ENCODE data around the gene CFAP410. TPM values are rescaled to one million over a fixed set of nuclear protein-coding genes. Genes with fewer than 3 reads are reported as not detected.
A peak's percentile ranks its signal among the peaks of the same experiment; 100 is the strongest.

Gene CFAP410
- 14.0 to 19.3 TPM (median 15.8 TPM) in 3 replicates for total RNA-seq (2021)
- percentile 39 among the genes with signal in this experiment for Bru-seq, nascent RNA
- long read RNA-seq, experiment 1, partial matches to known transcripts = 6 of 17 reads
- long read RNA-seq, experiment 1, other reads (novel, unspliced or antisense) = 11 of 17 reads
- long read RNA-seq, experiment 2, partial matches to known transcripts = 3 of 15 reads
- long read RNA-seq, experiment 2, other reads (novel, unspliced or antisense) = 12 of 15 reads
- long read RNA-seq, experiment 3, partial matches to known transcripts = 0 of 1 reads
- long read RNA-seq, experiment 3, other reads (novel, unspliced or antisense) = 1 of 1 reads

DNA sequence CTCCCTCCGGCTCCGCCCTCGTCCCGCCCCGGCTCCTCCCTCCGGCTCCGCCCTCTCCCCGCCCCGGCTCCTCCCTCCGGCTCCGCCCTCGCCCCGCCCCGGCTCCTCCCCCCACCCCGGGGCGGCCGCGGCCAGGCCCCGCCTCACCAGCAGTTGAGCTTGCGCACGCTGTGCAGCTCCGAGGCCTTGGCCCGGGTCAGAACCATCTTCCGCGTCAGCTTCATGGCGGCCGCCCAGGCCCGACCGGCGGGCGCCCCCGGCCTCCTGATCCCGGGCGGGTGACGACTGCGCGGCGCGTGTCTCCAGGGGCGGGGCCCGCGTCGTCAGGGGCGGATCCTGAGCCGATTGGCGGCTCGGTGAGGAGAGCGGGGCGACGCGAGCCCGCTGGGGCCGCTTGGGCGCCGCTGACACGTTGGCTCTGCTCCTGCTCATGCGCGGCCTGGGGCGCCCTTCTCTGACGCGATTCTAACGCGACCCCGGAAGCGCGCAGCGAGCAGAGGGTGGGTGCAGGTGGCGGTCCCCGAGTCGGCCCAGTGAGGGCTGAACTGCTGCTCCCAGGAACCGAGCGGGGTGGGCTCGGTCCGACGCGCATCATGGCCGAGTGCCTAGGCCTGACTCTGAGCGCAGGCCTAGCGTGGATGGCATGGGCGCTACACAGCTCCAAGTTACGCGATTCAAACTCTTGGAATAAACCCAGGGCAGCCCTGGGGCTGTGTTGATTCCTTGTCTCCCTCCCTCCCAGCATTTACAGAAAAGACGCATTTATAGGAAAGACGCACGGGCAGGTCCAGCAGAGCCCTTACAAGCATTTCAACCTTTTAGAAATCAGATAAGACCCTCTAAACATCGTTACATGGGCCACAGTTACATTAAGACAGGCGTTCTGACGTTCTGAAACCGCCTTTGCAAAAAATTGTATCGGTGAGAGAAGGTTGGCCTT lies at the start of gene CFAP410:
CFAP410 (minus strand) TSS at position 420 of the 940 bp plus-strand sequence; CDS start at position 224, 196 bp downstream.
- ChIA-PET POLR2A (interaction anchor here (1.6 kb wide), 1 partner anchor 116 kb away, joined by 4 read pairs; the partner anchor contains the start of gene LRRC3), CTCF (interaction anchor here (0.9 to 2.1 kb wide), 9 partner anchors 10 to 728 kb away, joined by 3 to 13 read pairs (median 4); partner anchors contain the start of genes LRRC3 and PFKL)
- Mint-ChIP-seq H3K27ac (peak within 1 kb of the TSS; percentile 93), H3K4me1 (peaks cover 38% of the 10 kb centered on the region), H3K36me3 (no peaks in the 10 kb centered on the region), H3K27me3 (ENCODE audit: low read depth) (no peaks in the 10 kb centered on the region), H3K9me3 (no peaks in the 10 kb centered on the region), H3K4me3 (peak within 1 kb of the TSS; percentile 84)
- DNase-seq (ENCODE audit: low spot score) = peak; percentile 95
- peak; percentile 90 for ATAC-seq
- TF ChIP-seq GRHL2 (CRISPR knock-in tag; IDR thresholded peaks at IDR 0.05; ENCODE audit: insufficient replicate concordance, severe bottlenecking) (no peak), FOXP4 (CRISPR knock-in tag; IDR thresholded peaks at IDR 0.05) (peak; percentile 84), ZNF317 (CRISPR knock-in tag; IDR thresholded peaks at IDR 0.05; ENCODE audit: borderline replicate concordance, low read depth) (no peak), FOXK1 (CRISPR knock-in tag; IDR thresholded peaks at IDR 0.05) (peak; percentile 94), TEAD4 (CRISPR knock-in tag; IDR thresholded peaks at IDR 0.05) (no peak), FOXJ3 (CRISPR knock-in tag; IDR thresholded peaks at IDR 0.05; ENCODE audit: borderline replicate concordance) (no peak), IRF1 (CRISPR knock-in tag; IDR thresholded peaks at IDR 0.05) (0 out of 2 replicates have a peak, but pooled peaks have one; percentile 47), FOXP1 (CRISPR knock-in tag; IDR thresholded peaks at IDR 0.05; ENCODE audit: borderline replicate concordance) (peak; percentile 68; the same call in 1 of the 2 replicates), CREB1 (CRISPR knock-in tag; IDR thresholded peaks at IDR 0.05) (peak; percentile 79; the same call in 1 of the 2 replicates), NR3C1 (CRISPR knock-in tag; conservative IDR thresholded peaks at IDR 0.05; ENCODE audit: low read depth) (no peak), NFYB (CRISPR knock-in tag; conservative IDR thresholded peaks at IDR 0.05; ENCODE audit: low read depth) (no peak), CREM (CRISPR knock-in tag; IDR thresholded peaks at IDR 0.05) (peak; percentile 99)
- TF ChIP-seq, protein P1, sequence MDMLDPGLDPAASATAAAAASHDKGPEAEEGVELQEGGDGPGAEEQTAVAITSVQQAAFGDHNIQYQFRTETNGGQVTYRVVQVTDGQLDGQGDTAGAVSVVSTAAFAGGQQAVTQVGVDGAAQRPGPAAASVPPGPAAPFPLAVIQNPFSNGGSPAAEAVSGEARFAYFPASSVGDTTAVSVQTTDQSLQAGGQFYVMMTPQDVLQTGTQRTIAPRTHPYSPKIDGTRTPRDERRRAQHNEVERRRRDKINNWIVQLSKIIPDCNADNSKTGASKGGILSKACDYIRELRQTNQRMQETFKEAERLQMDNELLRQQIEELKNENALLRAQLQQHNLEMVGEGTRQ (CRISPR knock-in tag; IDR thresholded peaks at IDR 0.05) = 0 out of 2 replicates have a peak, but pooled peaks have one; percentile 41
- TF ChIP-seq, protein P2, sequence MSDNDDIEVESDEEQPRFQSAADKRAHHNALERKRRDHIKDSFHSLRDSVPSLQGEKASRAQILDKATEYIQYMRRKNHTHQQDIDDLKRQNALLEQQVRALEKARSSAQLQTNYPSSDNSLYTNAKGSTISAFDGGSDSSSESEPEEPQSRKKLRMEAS (CRISPR knock-in tag; IDR thresholded peaks at IDR 0.05) = peak; percentile 81
- TF ChIP-seq, protein P3, sequence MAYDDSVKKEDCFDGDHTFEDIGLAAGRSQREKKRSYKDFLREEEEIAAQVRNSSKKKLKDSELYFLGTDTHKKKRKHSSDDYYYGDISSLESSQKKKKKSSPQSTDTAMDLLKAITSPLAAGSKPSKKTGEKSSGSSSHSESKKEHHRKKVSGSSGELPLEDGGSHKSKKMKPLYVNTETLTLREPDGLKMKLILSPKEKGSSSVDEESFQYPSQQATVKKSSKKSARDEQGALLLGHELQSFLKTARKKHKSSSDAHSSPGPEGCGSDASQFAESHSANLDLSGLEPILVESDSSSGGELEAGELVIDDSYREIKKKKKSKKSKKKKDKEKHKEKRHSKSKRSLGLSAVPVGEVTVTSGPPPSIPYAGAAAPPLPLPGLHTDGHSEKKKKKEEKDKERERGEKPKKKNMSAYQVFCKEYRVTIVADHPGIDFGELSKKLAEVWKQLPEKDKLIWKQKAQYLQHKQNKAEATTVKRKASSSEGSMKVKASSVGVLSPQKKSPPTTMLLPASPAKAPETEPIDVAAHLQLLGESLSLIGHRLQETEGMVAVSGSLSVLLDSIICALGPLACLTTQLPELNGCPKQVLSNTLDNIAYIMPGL (CRISPR knock-in tag; IDR thresholded peaks at IDR 0.05) = peak; percentile 44; the same call in 1 of the 2 replicates
- TF ChIP-seq, protein P4, sequence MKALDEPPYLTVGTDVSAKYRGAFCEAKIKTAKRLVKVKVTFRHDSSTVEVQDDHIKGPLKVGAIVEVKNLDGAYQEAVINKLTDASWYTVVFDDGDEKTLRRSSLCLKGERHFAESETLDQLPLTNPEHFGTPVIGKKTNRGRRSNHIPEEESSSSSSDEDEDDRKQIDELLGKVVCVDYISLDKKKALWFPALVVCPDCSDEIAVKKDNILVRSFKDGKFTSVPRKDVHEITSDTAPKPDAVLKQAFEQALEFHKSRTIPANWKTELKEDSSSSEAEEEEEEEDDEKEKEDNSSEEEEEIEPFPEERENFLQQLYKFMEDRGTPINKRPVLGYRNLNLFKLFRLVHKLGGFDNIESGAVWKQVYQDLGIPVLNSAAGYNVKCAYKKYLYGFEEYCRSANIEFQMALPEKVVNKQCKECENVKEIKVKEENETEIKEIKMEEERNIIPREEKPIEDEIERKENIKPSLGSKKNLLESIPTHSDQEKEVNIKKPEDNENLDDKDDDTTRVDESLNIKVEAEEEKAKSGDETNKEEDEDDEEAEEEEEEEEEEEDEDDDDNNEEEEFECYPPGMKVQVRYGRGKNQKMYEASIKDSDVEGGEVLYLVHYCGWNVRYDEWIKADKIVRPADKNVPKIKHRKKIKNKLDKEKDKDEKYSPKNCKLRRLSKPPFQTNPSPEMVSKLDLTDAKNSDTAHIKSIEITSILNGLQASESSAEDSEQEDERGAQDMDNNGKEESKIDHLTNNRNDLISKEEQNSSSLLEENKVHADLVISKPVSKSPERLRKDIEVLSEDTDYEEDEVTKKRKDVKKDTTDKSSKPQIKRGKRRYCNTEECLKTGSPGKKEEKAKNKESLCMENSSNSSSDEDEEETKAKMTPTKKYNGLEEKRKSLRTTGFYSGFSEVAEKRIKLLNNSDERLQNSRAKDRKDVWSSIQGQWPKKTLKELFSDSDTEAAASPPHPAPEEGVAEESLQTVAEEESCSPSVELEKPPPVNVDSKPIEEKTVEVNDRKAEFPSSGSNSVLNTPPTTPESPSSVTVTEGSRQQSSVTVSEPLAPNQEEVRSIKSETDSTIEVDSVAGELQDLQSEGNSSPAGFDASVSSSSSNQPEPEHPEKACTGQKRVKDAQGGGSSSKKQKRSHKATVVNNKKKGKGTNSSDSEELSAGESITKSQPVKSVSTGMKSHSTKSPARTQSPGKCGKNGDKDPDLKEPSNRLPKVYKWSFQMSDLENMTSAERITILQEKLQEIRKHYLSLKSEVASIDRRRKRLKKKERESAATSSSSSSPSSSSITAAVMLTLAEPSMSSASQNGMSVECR (CRISPR knock-in tag; IDR thresholded peaks at IDR 0.05; ENCODE audit: borderline replicate concordance) = peak; percentile 83; the same call in 1 of the 2 replicates
- TF ChIP-seq, protein P5, sequence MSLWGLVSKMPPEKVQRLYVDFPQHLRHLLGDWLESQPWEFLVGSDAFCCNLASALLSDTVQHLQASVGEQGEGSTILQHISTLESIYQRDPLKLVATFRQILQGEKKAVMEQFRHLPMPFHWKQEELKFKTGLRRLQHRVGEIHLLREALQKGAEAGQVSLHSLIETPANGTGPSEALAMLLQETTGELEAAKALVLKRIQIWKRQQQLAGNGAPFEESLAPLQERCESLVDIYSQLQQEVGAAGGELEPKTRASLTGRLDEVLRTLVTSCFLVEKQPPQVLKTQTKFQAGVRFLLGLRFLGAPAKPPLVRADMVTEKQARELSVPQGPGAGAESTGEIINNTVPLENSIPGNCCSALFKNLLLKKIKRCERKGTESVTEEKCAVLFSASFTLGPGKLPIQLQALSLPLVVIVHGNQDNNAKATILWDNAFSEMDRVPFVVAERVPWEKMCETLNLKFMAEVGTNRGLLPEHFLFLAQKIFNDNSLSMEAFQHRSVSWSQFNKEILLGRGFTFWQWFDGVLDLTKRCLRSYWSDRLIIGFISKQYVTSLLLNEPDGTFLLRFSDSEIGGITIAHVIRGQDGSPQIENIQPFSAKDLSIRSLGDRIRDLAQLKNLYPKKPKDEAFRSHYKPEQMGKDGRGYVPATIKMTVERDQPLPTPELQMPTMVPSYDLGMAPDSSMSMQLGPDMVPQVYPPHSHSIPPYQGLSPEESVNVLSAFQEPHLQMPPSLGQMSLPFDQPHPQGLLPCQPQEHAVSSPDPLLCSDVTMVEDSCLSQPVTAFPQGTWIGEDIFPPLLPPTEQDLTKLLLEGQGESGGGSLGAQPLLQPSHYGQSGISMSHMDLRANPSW (CRISPR knock-in tag; conservative IDR thresholded peaks at IDR 0.05; ENCODE audit: low read depth) = no peak
- TF ChIP-seq, protein P6, sequence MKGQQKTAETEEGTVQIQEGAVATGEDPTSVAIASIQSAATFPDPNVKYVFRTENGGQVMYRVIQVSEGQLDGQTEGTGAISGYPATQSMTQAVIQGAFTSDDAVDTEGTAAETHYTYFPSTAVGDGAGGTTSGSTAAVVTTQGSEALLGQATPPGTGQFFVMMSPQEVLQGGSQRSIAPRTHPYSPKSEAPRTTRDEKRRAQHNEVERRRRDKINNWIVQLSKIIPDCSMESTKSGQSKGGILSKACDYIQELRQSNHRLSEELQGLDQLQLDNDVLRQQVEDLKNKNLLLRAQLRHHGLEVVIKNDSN (CRISPR knock-in tag; IDR thresholded peaks at IDR 0.05) = peak; percentile 18; the same call in 1 of the 2 replicates
